GM23248 (cell line): ENCODE measurements around the gene NTNG1. TPM values are rescaled to one million over a fixed set of nuclear protein-coding genes. Genes with fewer than 3 reads are reported as not detected.

Experiments
- DNase-seq: peaks from one replicate; pipeline ENCODE4 v3.0.0-alpha.2; 2015
- H2AFZ ChIP-seq: fragments of 200-600 bp; sonication (generic); 2 replicates; pipeline ENCODE4 v1.6.1; 2016; ENCODE audit warnings: antibody characterized with exemption
- H3F3A ChIP-seq: fragments of 200-600 bp; sonication (generic); 2 replicates; pipeline ENCODE4 v1.6.1; 2016; ENCODE audit warnings: mild to moderate bottlenecking, antibody characterized with exemption, mixed run types; ENCODE audit not compliant: insufficient read depth
- H3K27ac ChIP-seq: fragments of 200-600 bp; sonication (generic); 2 replicates; pipeline ENCODE4 v1.5.1; 2016; ENCODE audit warnings: mild to moderate bottlenecking
- H3K27me3 ChIP-seq: fragments of 200-600 bp; sonication (generic); replicated peaks from 2 replicates; pipeline ENCODE4 v1.6.1; 2016; ENCODE audit warnings: mild to moderate bottlenecking; ENCODE audit not compliant: insufficient read depth
- H3K36me3 ChIP-seq: fragments of 200-600 bp; sonication (generic); 2 replicates; pipeline ENCODE4 v1.6.1; 2016; ENCODE audit warnings: low read depth, mild to moderate bottlenecking
- H3K4me1 ChIP-seq: fragments of 200-600 bp; sonication (generic); 2 replicates; pipeline ENCODE4 v1.6.1; 2016; ENCODE audit warnings: mild to moderate bottlenecking; ENCODE audit not compliant: insufficient read depth
- H3K4me2 ChIP-seq: fragments of 200-600 bp; sonication (generic); one replicate; pipeline ENCODE4 v1.6.1; 2016; ENCODE audit warnings: mild to moderate bottlenecking; ENCODE audit not compliant: unreplicated experiment
- H3K4me3 ChIP-seq: fragments of 200-600 bp; sonication (generic); 2 replicates; pipeline ENCODE4 v1.5.1; 2016; ENCODE audit warnings: mild to moderate bottlenecking
- H3K79me2 ChIP-seq: fragments of 200-600 bp; sonication (generic); 2 replicates; pipeline ENCODE4 v1.6.1; 2016; ENCODE audit warnings: mild to moderate bottlenecking; ENCODE audit not compliant: insufficient read depth
- H3K9ac ChIP-seq: fragments of 200-600 bp; sonication (generic); 2 replicates; pipeline ENCODE4 v1.6.1; 2016; ENCODE audit warnings: mild to moderate bottlenecking
- H3K9me2 ChIP-seq: fragments of 200-600 bp; sonication (generic); 2 replicates; pipeline ENCODE4 v1.6.1; 2016; ENCODE audit warnings: mixed run types, mild to moderate bottlenecking, moderate library complexity; ENCODE audit not compliant: insufficient read depth
- H3K9me3 ChIP-seq: fragments of 200-600 bp; sonication (generic); one replicate; pipeline ENCODE4 v1.6.1; 2017; ENCODE audit warnings: low read depth
- H4K20me1 ChIP-seq: fragments of 200-600 bp; sonication (generic); 2 replicates; pipeline ENCODE4 v1.6.0; 2016; ENCODE audit not compliant: insufficient read depth
- EZH2 ChIP-seq: fragments of 200-600 bp; sonication (generic); IDR thresholded peaks from 2 replicates; pipeline ENCODE4 v1.6.1; 2018; ENCODE audit warnings: antibody characterized with exemption, mild to moderate bottlenecking; ENCODE audit not compliant: insufficient read depth, poor library complexity, severe bottlenecking
- EZH2phosphoT487 ChIP-seq: fragments of 200-600 bp; sonication (generic); IDR thresholded peaks from 2 replicates; pipeline ENCODE4 v1.6.1; 2018; ENCODE audit warnings: antibody characterized with exemption, moderate library complexity, mild to moderate bottlenecking, low read depth; ENCODE audit not compliant: insufficient read depth
- WGBS, 2 experiments: methylation state at CpG; one replicate each; pipeline ENCODE4 v1.1.6; 2015 to 2017; ENCODE audit warnings: low lambda C conversion rate in 2 of 2, low coverage in 1 of 2; ENCODE audit errors: missing lambda C conversion rate in 2 of 2; 5-methylcytosine and 5-hydroxymethylcytosine counted together
- in situ Hi-C: fragments of 300-500 bp; cut with MboI; formaldehyde crosslinking; loops from 2 replicates; pipeline ENCODE4 v1.15.0; 2020
- polyA plus RNA-seq: library from polyadenylated mRNA; unstranded; fragments of >200 nt; fragmentation: Nextera tagmentation; extraction: Ambion mirVana; gene quantifications from 2 replicates; pipeline ENCODE4 v1.2.1, GENCODE V29; 2016
- total RNA-seq: library from RNA; depleted of rRNA; stranded (reverse); fragments of >200 nt; shearing (Covaris generic); gene quantifications from 2 replicates; pipeline ENCODE4 v1.2.3, GENCODE V29; 2014

Gene NTNG1
- total and polyA plus RNA-seq, 2 experiments from 2014 or later: 14.4 to 16.0 TPM

- Histone ChIP-seq H3K9me2 (no peaks in the 10 kb centered on the region), H4K20me1 (no peaks in the 10 kb centered on the region), H3K9me3 (no peaks in the 10 kb centered on the region), H3K4me3 (no peak overlapping the region), H3F3A (no peaks in the 10 kb centered on the region), H2AFZ (no peak overlapping the region), H3K36me3 (no peaks in the 10 kb centered on the region), H3K4me1 (no peaks in the 10 kb centered on the region), H3K4me2 (no peak overlapping the region), H3K9ac (no peak overlapping the region), H3K27ac (no peak overlapping the region), H3K79me2 (no peaks in the 10 kb centered on the region), H3K27me3 (no peaks in the 10 kb centered on the region)
- in situ Hi-C loops: no loop called here
- TF ChIP-seq EZH2: no peak
- WGBS, 2 experiments: 58 to 61% methylated on average over 4 of the region's 4 CpGs
- no peak for DNase-seq
These were observed 352.4 kb downstream of the NTNG1 start for GRCh38 chr1:107493111-107493716.

- no peaks in the 10 kb centered on the region for H3K9me3 ChIP-seq
- no peak overlapping the region for H2AFZ ChIP-seq
- H3K9me2 ChIP-seq: no peaks in the 10 kb centered on the region
- H3K4me1 ChIP-seq: no peaks in the 10 kb centered on the region
- no peak overlapping the region for H3K27ac ChIP-seq
- no peak for TF ChIP-seq EZH2
- no peak for TF ChIP-seq EZH2phosphoT487
- H3K4me2 ChIP-seq: no peak overlapping the region
- no peak overlapping the region for H3K9ac ChIP-seq
- no peaks in the 10 kb centered on the region for H3F3A ChIP-seq
- H4K20me1 ChIP-seq: no peaks in the 10 kb centered on the region
- H3K36me3 ChIP-seq: no peaks in the 10 kb centered on the region
- DNase-seq: no peak
- H3K4me3 ChIP-seq: no peak overlapping the region
- no peaks in the 10 kb centered on the region for H3K79me2 ChIP-seq
- WGBS, 2 experiments: 77 to 79% methylated on average over 6 of the region's 6 CpGs
- 0 out of 2 replicates have a peak, but pooled peaks cover 3% of the 10 kb centered on the region for H3K27me3 ChIP-seq
- in situ Hi-C loops: no loop called here
These were observed 353.2 kb downstream of the NTNG1 start for GRCh38 chr1:107494061-107494460.

- no peaks in the 10 kb centered on the region for H3K9me3 ChIP-seq
- H3K36me3 ChIP-seq: no peaks in the 10 kb centered on the region
- no peaks in the 10 kb centered on the region for H3K4me1 ChIP-seq
- in situ Hi-C loops: no loop called here
- H4K20me1 ChIP-seq: no peaks in the 10 kb centered on the region
- H3K9me2 ChIP-seq: no peaks in the 10 kb centered on the region
- no peak overlapping the region for H3K9ac ChIP-seq
- H2AFZ ChIP-seq: no peak overlapping the region
- TF ChIP-seq EZH2phosphoT487: no peak
- TF ChIP-seq EZH2: no peak
- 39 to 40% methylated on average over 1 of the region's 1 CpG for WGBS, 2 experiments
- H3K27ac ChIP-seq: no peak overlapping the region
- no peak overlapping the region for H3K4me2 ChIP-seq
- no peaks in the 10 kb centered on the region for H3K79me2 ChIP-seq
- no peak overlapping the region for H3K4me3 ChIP-seq
- H3K27me3 ChIP-seq: 0 out of 2 replicates have a peak, but pooled peaks cover 6% of the 10 kb centered on the region
- no peaks in the 10 kb centered on the region for H3F3A ChIP-seq
- no peak for DNase-seq
These were observed 355.2 kb downstream of the NTNG1 start for GRCh38 chr1:107496002-107496401.

GRCh38 chr1:107499139-107499744 lies 358.4 kb downstream of the NTNG1 start:
- in situ Hi-C loops: no loop called here
- H3K4me1 ChIP-seq: no peaks in the 10 kb centered on the region
- H3F3A ChIP-seq: no peaks in the 10 kb centered on the region
- H3K9me2 ChIP-seq: no peaks in the 10 kb centered on the region
- no peaks in the 10 kb centered on the region for H3K36me3 ChIP-seq
- H3K27ac ChIP-seq: no peak overlapping the region
- H3K79me2 ChIP-seq: no peaks in the 10 kb centered on the region
- DNase-seq: no peak
- TF ChIP-seq EZH2phosphoT487 (no peak), EZH2 (no peak)
- H3K9me3 ChIP-seq: no peaks in the 10 kb centered on the region
- 0 out of 2 replicates have a peak, but pooled peaks cover 6% of the 10 kb centered on the region for H3K27me3 ChIP-seq
- H4K20me1 ChIP-seq: no peaks in the 10 kb centered on the region
- H3K4me2 ChIP-seq: no peak overlapping the region
- H3K9ac ChIP-seq: no peak overlapping the region
- H2AFZ ChIP-seq: no peak overlapping the region
- H3K4me3 ChIP-seq: no peak overlapping the region
- WGBS, 2 experiments: 52 to 54% methylated on average over 4 of the region's 4 CpGs
